Measurements from ENCODE around the gene MASP1.

The MASP1 gene

GRCh38 chr3:187212705-187213104 is 78.8 kb downstream of the MASP1 start:
- H3K27me3 ChIP-seq (ENCODE audit: insufficient read depth, poor library complexity, severe bottlenecking), result no peaks in the 10 kb centered on the region
- DNase-seq (ENCODE audit: low spot score), result no peak

GRCh38 chr3:187212196-187212545 is 79.4 kb downstream of the MASP1 start:
- peaks cover 6% of the 10 kb centered on the region for H3K9me3 ChIP-seq (ENCODE audit: severe bottlenecking)
- no peak for DNase-seq (ENCODE audit: low spot score)
- no peaks in the 10 kb centered on the region for H3K36me3 ChIP-seq (ENCODE audit: low read depth)
- H3K4me1 ChIP-seq (ENCODE audit: insufficient read depth, poor library complexity, severe bottlenecking), result peaks cover 5% of the 10 kb centered on the region
- no peak for TF ChIP-seq CTCF (IDR thresholded peaks at IDR 0.05; ENCODE audit: poor library complexity, severe bottlenecking)
- no peak overlapping the region for H3K4me3 ChIP-seq (ENCODE audit: severe bottlenecking)
- ATAC-seq (ENCODE audit: low read depth), result no peak
- no peak overlapping the region for H3K27ac ChIP-seq (ENCODE audit: poor library complexity, severe bottlenecking)
- H3K27me3 ChIP-seq (ENCODE audit: insufficient read depth, poor library complexity, severe bottlenecking), result no peaks in the 10 kb centered on the region

More at GRCh38 chr3:187212705-187213104, 78.8 kb downstream of the MASP1 start:
- TF ChIP-seq CTCF (IDR thresholded peaks at IDR 0.05; ENCODE audit: poor library complexity, severe bottlenecking), result no peak
- Histone ChIP-seq H3K36me3 (ENCODE audit: low read depth) (no peaks in the 10 kb centered on the region), H3K4me1 (ENCODE audit: insufficient read depth, poor library complexity, severe bottlenecking) (peaks cover 5% of the 10 kb centered on the region), H3K9me3 (ENCODE audit: severe bottlenecking) (peaks cover under 1% of the 10 kb centered on the region), H3K4me3 (ENCODE audit: severe bottlenecking) (no peak overlapping the region), H3K27ac (ENCODE audit: poor library complexity, severe bottlenecking) (no peak overlapping the region)
- no peak for ATAC-seq (ENCODE audit: low read depth)

GRCh38 chr3:187211532-187212195 is 79.9 kb downstream of the MASP1 start:
- H3K27ac ChIP-seq (ENCODE audit: poor library complexity, severe bottlenecking), result no peak overlapping the region
- H3K9me3 ChIP-seq (ENCODE audit: severe bottlenecking), result peaks cover 6% of the 10 kb centered on the region
- ATAC-seq (ENCODE audit: low read depth) (peak; percentile 83), DNase-seq (ENCODE audit: low spot score) (no peak)
- no peak overlapping the region for H3K4me3 ChIP-seq (ENCODE audit: severe bottlenecking)
- H3K27me3 ChIP-seq (ENCODE audit: insufficient read depth, poor library complexity, severe bottlenecking), result no peaks in the 10 kb centered on the region
- TF ChIP-seq CTCF (IDR thresholded peaks at IDR 0.05; ENCODE audit: poor library complexity, severe bottlenecking), result no peak
- no peaks in the 10 kb centered on the region for H3K36me3 ChIP-seq (ENCODE audit: low read depth)
- peaks cover 5% of the 10 kb centered on the region for H3K4me1 ChIP-seq (ENCODE audit: insufficient read depth, poor library complexity, severe bottlenecking)

- Histone ChIP-seq H3K4me1 (ENCODE audit: insufficient read depth, poor library complexity, severe bottlenecking) (peaks cover 5% of the 10 kb centered on the region), H3K9me3 (ENCODE audit: severe bottlenecking) (peaks cover 6% of the 10 kb centered on the region), H3K36me3 (ENCODE audit: low read depth) (no peaks in the 10 kb centered on the region), H3K4me3 (ENCODE audit: severe bottlenecking) (no peak overlapping the region), H3K27me3 (ENCODE audit: insufficient read depth, poor library complexity, severe bottlenecking) (no peaks in the 10 kb centered on the region), H3K27ac (ENCODE audit: poor library complexity, severe bottlenecking) (no peak overlapping the region)
- DNase-seq (ENCODE audit: low spot score) (no peak), ATAC-seq (ENCODE audit: low read depth) (no peak)
- no peak for TF ChIP-seq CTCF (IDR thresholded peaks at IDR 0.05; ENCODE audit: poor library complexity, severe bottlenecking)
Measured at GRCh38 chr3:187210545-187211327, 80.8 kb downstream of the MASP1 start.

GRCh38 chr3:187210091-187210490 is 81.4 kb downstream of the MASP1 start:
- H3K4me3 ChIP-seq (ENCODE audit: severe bottlenecking), result no peak overlapping the region
- H3K27ac ChIP-seq (ENCODE audit: poor library complexity, severe bottlenecking), result no peak overlapping the region
- no peak for ATAC-seq (ENCODE audit: low read depth)

More at GRCh38 chr3:187210091-187210490, 81.4 kb downstream of the MASP1 start:
- TF ChIP-seq CTCF (IDR thresholded peaks at IDR 0.05; ENCODE audit: poor library complexity, severe bottlenecking), result no peak
- no peak for DNase-seq (ENCODE audit: low spot score)
- Histone ChIP-seq H3K27me3 (ENCODE audit: insufficient read depth, poor library complexity, severe bottlenecking) (no peaks in the 10 kb centered on the region), H3K36me3 (ENCODE audit: low read depth) (no peaks in the 10 kb centered on the region), H3K4me1 (ENCODE audit: insufficient read depth, poor library complexity, severe bottlenecking) (peaks cover 5% of the 10 kb centered on the region), H3K9me3 (ENCODE audit: severe bottlenecking) (peaks cover 6% of the 10 kb centered on the region)

All from RWPE2 (cell line).